ENCODE results near the gene DHRS2.

GRCh38 chr14:23644195-23644918, 8.2 kb downstream of the DHRS2 start:
- TF ChIP-seq EZH2 (IDR thresholded peaks at IDR 0.05; ENCODE audit: borderline replicate concordance, control insufficient read depth, low read depth, low read length) (no peak), FOXM1 (IDR thresholded peaks at IDR 0.05; ENCODE audit: low read depth, low read length) (no peak)

All from GM12878 (cell line).